KMS-11 (cell line): ENCODE results near the gene ABTB2.

Experiments used
- H2AFZ ChIP-seq: fragments of 200-600 bp; sonication (generic); 2 replicates; pipeline ENCODE4 v1.6.1; 2016; ENCODE audit warnings: antibody characterized with exemption, mixed run types, low read depth
- H3K27ac ChIP-seq: fragments of 200-600 bp; sonication (generic); 2 replicates; pipeline ENCODE4 v1.6.1; 2016; ENCODE audit warnings: mild to moderate bottlenecking, mixed run types
- H3K27me3 ChIP-seq: fragments of 200-600 bp; sonication (generic); 2 replicates; pipeline ENCODE4 v1.6.1; 2017; ENCODE audit warnings: mild to moderate bottlenecking, low read depth, mixed run types, moderate library complexity; ENCODE audit not compliant: insufficient read depth
- H3K36me3 ChIP-seq: fragments of 200-600 bp; sonication (generic); 2 replicates; pipeline ENCODE4 v1.6.1; 2017; ENCODE audit warnings: mild to moderate bottlenecking, mixed run types; ENCODE audit not compliant: insufficient read depth
- H3K4me1 ChIP-seq: fragments of 200-600 bp; sonication (generic); 2 replicates; pipeline ENCODE4 v1.6.1; 2016; ENCODE audit warnings: mild to moderate bottlenecking, low read depth, mixed run types; ENCODE audit not compliant: poor library complexity, severe bottlenecking
- H3K4me2 ChIP-seq: fragments of 200-600 bp; sonication (generic); 2 replicates; pipeline ENCODE4 v1.7.0; 2016; ENCODE audit warnings: mild to moderate bottlenecking, mixed run types
- H3K4me3 ChIP-seq: fragments of 200-600 bp; sonication (generic); IDR thresholded peaks from 2 replicates; pipeline ENCODE4 v1.6.1; 2017; ENCODE audit warnings: low read depth, low read length, mixed read lengths; ENCODE audit not compliant: insufficient read depth
- H3K79me2 ChIP-seq: fragments of 200-600 bp; sonication (generic); 2 replicates; pipeline ENCODE4 v1.6.1; 2016; ENCODE audit warnings: low read depth, mixed run types; ENCODE audit not compliant: insufficient read depth
- H3K9ac ChIP-seq: fragments of 200-600 bp; sonication (generic); 2 replicates; pipeline ENCODE4 v1.6.1; 2016; ENCODE audit warnings: mild to moderate bottlenecking, mixed run types
- H4K20me1 ChIP-seq: fragments of 200-600 bp; sonication (generic); 2 replicates; pipeline ENCODE4 v1.6.1; 2016; ENCODE audit warnings: mild to moderate bottlenecking, mixed run types; ENCODE audit not compliant: insufficient read depth
- TF ChIP-seq, protein P1 (sequence below): fragments of 200-600 bp; sonication (generic); conservative IDR thresholded peaks from 2 replicates; pipeline ENCODE4 v1.6.1; 2017; ENCODE audit warnings: low read depth, mild to moderate bottlenecking, antibody characterized with exemption, low read length, moderate library complexity, mixed read lengths

ABTB2 gene

GRCh38 chr11:34207487-34208180 is 150.2 kb downstream of the ABTB2 start:
- no peak overlapping the region for H3K4me2 ChIP-seq
- H3K27me3 ChIP-seq, result no peaks in the 10 kb centered on the region
- TF ChIP-seq, protein P1, sequence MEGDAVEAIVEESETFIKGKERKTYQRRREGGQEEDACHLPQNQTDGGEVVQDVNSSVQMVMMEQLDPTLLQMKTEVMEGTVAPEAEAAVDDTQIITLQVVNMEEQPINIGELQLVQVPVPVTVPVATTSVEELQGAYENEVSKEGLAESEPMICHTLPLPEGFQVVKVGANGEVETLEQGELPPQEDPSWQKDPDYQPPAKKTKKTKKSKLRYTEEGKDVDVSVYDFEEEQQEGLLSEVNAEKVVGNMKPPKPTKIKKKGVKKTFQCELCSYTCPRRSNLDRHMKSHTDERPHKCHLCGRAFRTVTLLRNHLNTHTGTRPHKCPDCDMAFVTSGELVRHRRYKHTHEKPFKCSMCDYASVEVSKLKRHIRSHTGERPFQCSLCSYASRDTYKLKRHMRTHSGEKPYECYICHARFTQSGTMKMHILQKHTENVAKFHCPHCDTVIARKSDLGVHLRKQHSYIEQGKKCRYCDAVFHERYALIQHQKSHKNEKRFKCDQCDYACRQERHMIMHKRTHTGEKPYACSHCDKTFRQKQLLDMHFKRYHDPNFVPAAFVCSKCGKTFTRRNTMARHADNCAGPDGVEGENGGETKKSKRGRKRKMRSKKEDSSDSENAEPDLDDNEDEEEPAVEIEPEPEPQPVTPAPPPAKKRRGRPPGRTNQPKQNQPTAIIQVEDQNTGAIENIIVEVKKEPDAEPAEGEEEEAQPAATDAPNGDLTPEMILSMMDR, result no peak
- no peaks in the 10 kb centered on the region for H4K20me1 ChIP-seq
- H3K4me3 ChIP-seq, result no peak overlapping the region
- H3K9ac ChIP-seq, result no peak overlapping the region
- no peaks in the 10 kb centered on the region for H3K79me2 ChIP-seq
- peaks cover 6% of the 10 kb centered on the region for H3K4me1 ChIP-seq
- no peaks in the 10 kb centered on the region for H3K36me3 ChIP-seq
- no peak overlapping the region for H3K27ac ChIP-seq
- H2AFZ ChIP-seq, result no peak overlapping the region

- TF ChIP-seq, protein P1, result no peak
- Histone ChIP-seq H3K4me1 (peaks cover 6% of the 10 kb centered on the region), H3K4me2 (no peak overlapping the region), H2AFZ (no peak overlapping the region), H3K4me3 (no peak overlapping the region), H3K36me3 (no peaks in the 10 kb centered on the region), H3K27ac (no peak overlapping the region), H3K9ac (no peak overlapping the region), H4K20me1 (no peaks in the 10 kb centered on the region), H3K79me2 (no peaks in the 10 kb centered on the region), H3K27me3 (no peaks in the 10 kb centered on the region)
These were observed 151.2 kb downstream of the ABTB2 start for GRCh38 chr11:34206407-34207300.

DNA sequence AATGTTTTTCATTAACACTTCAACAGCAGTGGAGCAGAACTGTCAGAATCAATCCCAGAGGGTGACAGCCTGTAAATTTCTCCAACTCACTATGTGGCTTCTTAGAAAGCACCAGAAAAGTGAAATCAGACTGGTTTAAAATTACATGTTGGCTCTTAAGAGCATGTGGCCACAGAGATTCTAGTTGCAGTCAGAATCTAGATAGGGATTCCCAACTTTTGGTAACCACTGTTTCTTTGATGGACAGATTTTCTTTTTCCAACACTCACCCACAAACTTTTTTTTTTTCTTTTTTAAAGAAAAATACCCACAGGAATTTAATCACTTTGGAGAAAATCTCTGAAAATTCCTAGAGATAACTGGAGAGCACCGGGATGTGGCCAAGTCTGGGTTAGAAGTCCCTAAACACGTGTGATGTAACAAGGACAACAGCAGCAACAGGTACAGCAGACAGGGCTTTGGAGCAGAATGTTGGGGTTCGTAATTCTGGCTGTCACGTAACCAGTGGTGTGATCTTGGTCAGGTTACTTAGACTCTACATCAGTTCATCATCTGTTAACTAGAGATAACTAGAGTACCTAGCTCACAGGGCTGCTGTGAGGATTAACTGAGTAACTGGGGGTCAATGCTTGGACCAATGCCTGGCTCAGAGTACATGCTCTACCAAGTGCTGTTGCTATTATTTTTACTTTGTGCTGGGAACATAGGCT is 152.3 kb downstream of the ABTB2 start:
- Histone ChIP-seq H2AFZ (no peak overlapping the region), H3K79me2 (no peaks in the 10 kb centered on the region), H4K20me1 (no peaks in the 10 kb centered on the region), H3K4me3 (no peak overlapping the region), H3K4me1 (peaks cover 17% of the 10 kb centered on the region), H3K27me3 (no peaks in the 10 kb centered on the region), H3K36me3 (no peaks in the 10 kb centered on the region), H3K9ac (no peak overlapping the region), H3K4me2 (no peak overlapping the region), H3K27ac (no peak overlapping the region)
- TF ChIP-seq, protein P1, result no peak

DNA sequence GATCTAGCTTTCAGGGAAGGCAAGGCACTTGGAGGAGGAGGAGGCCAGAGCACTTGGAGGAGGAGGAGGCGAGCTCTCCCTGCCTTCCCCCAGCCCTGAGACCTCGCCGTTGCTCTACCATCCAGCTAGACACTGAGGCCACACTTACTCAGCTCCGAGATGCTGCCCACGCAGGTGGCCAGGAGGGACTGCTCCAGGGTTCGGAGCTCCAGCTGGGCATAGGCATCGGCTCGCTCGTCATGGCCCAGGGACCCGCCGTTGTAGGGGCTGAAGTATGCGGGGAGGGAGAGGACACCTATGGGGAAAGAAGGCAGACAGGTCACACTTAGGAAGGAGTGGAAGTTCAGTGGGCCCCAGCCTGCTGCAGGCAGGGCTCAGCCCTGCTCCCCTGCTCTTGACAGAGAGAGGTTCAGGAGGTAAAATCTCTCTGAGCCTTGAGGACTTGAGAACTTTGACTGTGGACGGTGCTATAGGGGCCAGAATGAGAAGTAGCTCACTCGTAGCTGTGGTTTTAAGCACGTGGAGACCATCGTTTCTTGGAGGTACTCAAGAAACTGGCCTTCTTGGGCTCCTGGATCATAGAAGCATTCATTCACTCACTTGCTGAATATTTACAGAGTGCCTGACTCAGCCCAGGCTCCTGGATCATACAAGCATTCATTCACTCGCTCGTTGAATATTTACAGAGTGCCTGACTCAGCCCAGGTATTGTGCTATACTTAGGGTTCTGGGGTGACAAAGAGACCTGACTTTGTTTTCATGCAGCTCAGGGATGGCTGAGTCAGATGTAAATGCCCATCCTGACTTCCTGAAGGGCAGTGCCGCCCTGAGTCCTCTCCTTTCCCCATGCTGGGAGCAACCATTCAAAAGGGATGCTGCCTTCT is 153.2 kb downstream of the ABTB2 start:
- Histone ChIP-seq H3K36me3 (no peaks in the 10 kb centered on the region), H4K20me1 (no peaks in the 10 kb centered on the region), H3K4me3 (no peak overlapping the region), H2AFZ (no peak overlapping the region), H3K27me3 (no peaks in the 10 kb centered on the region), H3K79me2 (no peaks in the 10 kb centered on the region), H3K4me1 (peaks cover 24% of the 10 kb centered on the region), H3K4me2 (no peak overlapping the region), H3K27ac (no peak overlapping the region), H3K9ac (no peak overlapping the region)
- TF ChIP-seq, protein P1, result no peak
